IMR-90 (cell line): ENCODE measurements around the gene SLC39A11. TPM values are rescaled to one million over a fixed set of nuclear protein-coding genes. Genes with fewer than 3 reads are reported as not detected.

Source experiments
- ATAC-seq: fragments of 200-7000 bp; cut with Tn5 transposase; 2 replicates; pipeline ENCODE4 v1.9.1; 2020; ENCODE audit warnings: low read depth, mild to moderate bottlenecking, moderate library complexity
- BruUV-seq: library from RNA; stranded (reverse); fragments of 400-500 nt; replicated peaks from 2 replicates; lab custom pipeline; 2021; lab: Mats Ljungman, UMichigan
- CTCF ChIA-PET: fragments of 300-600 bp; formaldehyde crosslinking; extraction: SDS; loops from one replicate; lab custom pipeline; 2021; ENCODE audit warnings: antibody characterized with exemption; lab: Yijun Ruan, JAX
- POLR2A ChIA-PET: fragments of 300-600 bp; sonication (Branson Sonifier 250); formaldehyde crosslinking; loops from one replicate; lab custom pipeline; 2022; ENCODE audit warnings: antibody characterized with exemption; ENCODE audit not compliant: unreplicated experiment; lab: Charles Lee
- DNase-seq: peaks from one replicate; pipeline ENCODE4 v3.0.0; 2013
- H2AFZ ChIP-seq: replicated peaks from 2 replicates; pipeline ENCODE3; 2013; ENCODE audit warnings: low read length, mild to moderate bottlenecking; ENCODE audit not compliant: poor library complexity
- H2AK5ac ChIP-seq: 2 replicates; pipeline ENCODE4 v1.6.1; 2013; ENCODE audit warnings: low read depth, low read length, inconsistent platforms
- H2AK9ac ChIP-seq: replicated peaks from 2 replicates; pipeline ENCODE3; 2013; ENCODE audit warnings: mild to moderate bottlenecking, low read depth, low read length, moderate library complexity; ENCODE audit not compliant: poor library complexity
- H2BK120ac ChIP-seq: 2 replicates; pipeline ENCODE4 v1.6.1; 2013; ENCODE audit warnings: low read depth, low read length, inconsistent platforms
- H2BK15ac ChIP-seq: 3 replicates; pipeline ENCODE4 v1.6.1; 2013; ENCODE audit warnings: low read depth, low read length, inconsistent platforms
- H2BK20ac ChIP-seq: 2 replicates; pipeline ENCODE4 v1.6.1; 2013; ENCODE audit warnings: low read depth, mild to moderate bottlenecking, inconsistent platforms, low read length, moderate library complexity
- H2BK5ac ChIP-seq: 2 replicates; pipeline ENCODE4 v1.6.1; 2013; ENCODE audit warnings: mild to moderate bottlenecking, low read depth, low read length, inconsistent platforms; ENCODE audit not compliant: poor library complexity, severe bottlenecking
- H3K14ac ChIP-seq: replicated peaks from 2 replicates; pipeline ENCODE4 v1.6.1; 2013; ENCODE audit warnings: low read depth, low read length, inconsistent platforms
- H3K18ac ChIP-seq: 2 replicates; pipeline ENCODE4 v1.6.1; 2013; ENCODE audit warnings: low read depth, low read length, control low read depth
- H3K23ac ChIP-seq: 2 replicates; pipeline ENCODE4 v1.6.1; 2013; ENCODE audit warnings: low read depth, low read length, inconsistent platforms
- H3K27ac ChIP-seq: 2 replicates; pipeline ENCODE4 v1.5.1; 2013; ENCODE audit warnings: mild to moderate bottlenecking, control low read depth, low read length; ENCODE audit not compliant: insufficient read depth
- H3K27me3 ChIP-seq: 2 replicates; pipeline ENCODE4 v1.6.1; 2013; ENCODE audit warnings: low read length; ENCODE audit not compliant: control insufficient read depth, insufficient read depth
- H3K36me3 ChIP-seq: 2 replicates; pipeline ENCODE4 v1.6.1; 2013; ENCODE audit warnings: low read length, mixed read lengths; ENCODE audit not compliant: control insufficient read depth, insufficient read depth
- H3K4ac ChIP-seq: 2 replicates; pipeline ENCODE4 v1.6.1; 2013; ENCODE audit warnings: low read depth, low read length, inconsistent platforms
- H3K4me1 ChIP-seq: 2 replicates; pipeline ENCODE4 v1.6.1; 2013; ENCODE audit warnings: low read length, mixed read lengths; ENCODE audit not compliant: control insufficient read depth, insufficient read depth
- H3K4me2 ChIP-seq: 2 replicates; pipeline ENCODE4 v1.6.1; 2013; ENCODE audit warnings: low read depth, mild to moderate bottlenecking, control low read depth, low read length, moderate library complexity
- H3K4me3 ChIP-seq: 2 replicates; pipeline ENCODE4 v1.5.1; 2013; ENCODE audit warnings: low read depth, mild to moderate bottlenecking, control low read depth, low read length, moderate library complexity; ENCODE audit not compliant: insufficient read depth
- H3K56ac ChIP-seq: 2 replicates; pipeline ENCODE4 v1.6.1; 2013; ENCODE audit warnings: low read length, inconsistent platforms; ENCODE audit not compliant: insufficient read depth; ENCODE audit errors: extremely low read depth
- H3K79me1 ChIP-seq, 2 experiments: 2 replicates each; pipeline ENCODE4 v1.6.1; 2013; ENCODE audit warnings: low read length in 2 of 2, inconsistent platforms in 1 of 2, low read depth in 1 of 2
- H3K9ac ChIP-seq: 2 replicates; pipeline ENCODE4 v1.6.1; 2013; ENCODE audit warnings: low read depth, low read length, control low read depth
- H3K9me1 ChIP-seq: 2 replicates; pipeline ENCODE4 v1.6.1; 2013; ENCODE audit warnings: low read length, inconsistent platforms; ENCODE audit not compliant: insufficient read depth
- H3K9me3 ChIP-seq: 2 replicates; pipeline ENCODE4 v1.6.1; 2013; ENCODE audit warnings: low read length; ENCODE audit not compliant: control insufficient read depth, insufficient read depth
- H4K20me1 ChIP-seq: 2 replicates; pipeline ENCODE4 v1.6.1; 2013; ENCODE audit warnings: low read length, inconsistent platforms; ENCODE audit not compliant: insufficient read depth
- H4K5ac ChIP-seq: 2 replicates; pipeline ENCODE4 v1.6.1; 2013; ENCODE audit warnings: mild to moderate bottlenecking, low read depth, low read length, control low read depth
- H4K8ac ChIP-seq, 2 experiments: 2 replicates each; pipeline ENCODE4 v1.6.1; 2013; ENCODE audit warnings: low read depth in 2 of 2, low read length in 2 of 2, control low read depth in 1 of 2, inconsistent platforms in 1 of 2
- H4K91ac ChIP-seq: 2 replicates; pipeline ENCODE4 v1.6.1; 2013; ENCODE audit warnings: low read depth, low read length, inconsistent platforms; ENCODE audit not compliant: insufficient read depth
- BHLHE40 ChIP-seq: fragments of 150-350 bp; IDR thresholded peaks from 2 replicates; pipeline ENCODE4 v1.6.1; 2016; ENCODE audit warnings: mild to moderate bottlenecking, low read depth, low read length
- CEBPB ChIP-seq: IDR thresholded peaks from 2 replicates; pipeline ENCODE4 v1.6.1; 2012; ENCODE audit warnings: low read depth, low read length, improper control_type of control experiment
- CTCF ChIP-seq: conservative IDR thresholded peaks from 2 replicates; pipeline ENCODE4 v1.5.1; 2012; ENCODE audit warnings: mild to moderate bottlenecking, low read depth, low read length, improper control_type of control experiment
- ELK1 ChIP-seq: fragments of 150-350 bp; IDR thresholded peaks from 2 replicates; pipeline ENCODE4 v1.6.1; 2016; ENCODE audit warnings: low read depth, mild to moderate bottlenecking, low read length, moderate library complexity, borderline replicate concordance
- FOS ChIP-seq: fragments of 150-350 bp; IDR thresholded peaks from 2 replicates; pipeline ENCODE4 v1.6.1; 2016; ENCODE audit warnings: low read depth, low read length
- MAFK ChIP-seq: IDR thresholded peaks from 2 replicates; pipeline ENCODE4 v1.6.1; 2012; ENCODE audit warnings: low read depth, low read length, improper control_type of control experiment
- MAZ ChIP-seq: IDR thresholded peaks from 2 replicates; pipeline ENCODE4 v1.6.1; 2012; ENCODE audit warnings: low read depth, mild to moderate bottlenecking, low read length, improper control_type of control experiment, moderate library complexity, borderline replicate concordance
- MXI1 ChIP-seq: IDR thresholded peaks from 2 replicates; pipeline ENCODE4 v1.6.1; 2012; ENCODE audit warnings: low read depth, mild to moderate bottlenecking, low read length, moderate library complexity, borderline replicate concordance
- NFE2L2 ChIP-seq: fragments of 150-350 bp; IDR thresholded peaks from 2 replicates; pipeline ENCODE4 v1.6.1; 2016; ENCODE audit warnings: low read depth, mild to moderate bottlenecking, low read length
- POLR2A ChIP-seq: IDR thresholded peaks from 2 replicates; pipeline ENCODE4 v1.6.1; 2012; ENCODE audit warnings: mild to moderate bottlenecking, low read depth, low read length
- RAD21 ChIP-seq: IDR thresholded peaks from 2 replicates; pipeline ENCODE4 v1.6.1; 2012; ENCODE audit warnings: low read length, improper control_type of control experiment
- RCOR1 ChIP-seq: IDR thresholded peaks from 2 replicates; pipeline ENCODE4 v1.6.1; 2012; ENCODE audit warnings: mild to moderate bottlenecking, low read length, improper control_type of control experiment; ENCODE audit not compliant: insufficient replicate concordance
- RFX5 ChIP-seq: IDR thresholded peaks from 2 replicates; pipeline ENCODE4 v1.8.0; 2012; ENCODE audit warnings: low read depth, mild to moderate bottlenecking, low read length, moderate library complexity
- SMC3 ChIP-seq: fragments of 150-350 bp; IDR thresholded peaks from 2 replicates; pipeline ENCODE4 v1.6.1; 2016; ENCODE audit warnings: low read depth, mild to moderate bottlenecking, antibody characterized with exemption, low read length, moderate library complexity
- USF2 ChIP-seq: fragments of 150-350 bp; IDR thresholded peaks from 2 replicates; pipeline ENCODE4 v1.6.1; 2017; ENCODE audit warnings: mild to moderate bottlenecking, antibody characterized with exemption, low read length, low read depth
- WGBS, 2 experiments: methylation state at CpG; one replicate each; pipeline versions ENCODE4 v1.1.5 to v1.1.7; 2013; ENCODE audit warnings: missing lambda C conversion rate in 2 of 2; ENCODE audit not compliant: insufficient read length in 1 of 2; ENCODE audit errors: extremely low coverage in 2 of 2; 5-methylcytosine and 5-hydroxymethylcytosine counted together
- dilution Hi-C: fragments of 300-500 bp; cut with HindIII; formaldehyde crosslinking; loops from one replicate; pipeline ENCODE4 v1.14.3; 2018; ENCODE audit warnings: low sequenced_read_pairs; ENCODE audit not compliant: unreplicated experiment
- in situ Hi-C: fragments of 300-500 bp; cut with MboI; formaldehyde crosslinking; loops from 3 replicates; pipeline ENCODE4 v1.14.3; 2019; ENCODE audit warnings: low sequenced_read_pairs, inconsistent platforms, mixed read lengths
- intact Hi-C: fragments of 100-400 bp; cut with micrococcal nuclease; formaldehyde crosslinking; loops from 2 replicates; pipeline ENCODE4 v1.10.0; 2022
- polyA plus RNA-seq, 3 experiments: library from polyadenylated mRNA; depleted of rRNA; stranded (reverse); fragments of >200 nt; gene quantifications; 2 replicates each; pipeline ENCODE4 v1.2.3, GENCODE V29; 2012; ENCODE audit warnings: low replicate concordance in 1 of 3
- total RNA-seq: library from RNA; depleted of rRNA; stranded (reverse); fragments of >200 nt; gene quantifications from 2 replicates; pipeline ENCODE4 v1.2.3, GENCODE V29; 2012

The SLC39A11 gene
- total and polyA plus RNA-seq, 2 of the 4 experiments (the other 2 are of a cell fraction): 8.8 to 14.3 TPM

- Histone ChIP-seq H2BK20ac (no peak overlapping the region), H2BK5ac (no peak overlapping the region), H2AK9ac (no peak overlapping the region), H3K18ac (no peak overlapping the region), H3K4me3 (no peak overlapping the region), H3K9ac (no peak overlapping the region), H3K9me3 (peaks cover 15% of the 10 kb centered on the region), H3K14ac (no peak overlapping the region), H3K4me2 (no peak overlapping the region), H3K36me3 (peaks cover 5% of the 10 kb centered on the region; the same call in 1 of the 2 replicates), H4K5ac (no peak overlapping the region), H3K4me1 (no peaks in the 10 kb centered on the region), H2AK5ac (no peak overlapping the region), H3K9me1 (no peaks in the 10 kb centered on the region), H4K8ac (no peak overlapping the region), H4K91ac (no peak overlapping the region), H2BK15ac (no peak overlapping the region), H3K4ac (no peak overlapping the region), H2BK120ac (no peak overlapping the region), H3K27ac (no peak overlapping the region), H4K20me1 (no peaks in the 10 kb centered on the region), H3K27me3 (no peaks in the 10 kb centered on the region), H2AFZ (no peak overlapping the region), H3K56ac (no peak overlapping the region), H3K79me1 (no peaks in the 10 kb centered on the region), H3K23ac (no peak overlapping the region)
- CTCF ChIA-PET: no interaction called here
- in situ Hi-C loops: no loop called here
- TF ChIP-seq RAD21: no peak
- TF ChIP-seq FOS: no peak
- no peak for TF ChIP-seq RFX5
- no peak for TF ChIP-seq USF2
- TF ChIP-seq MAZ: no peak
- TF ChIP-seq SMC3: no peak
- TF ChIP-seq MAFK: no peak
- TF ChIP-seq MXI1: no peak
- no peak for TF ChIP-seq BHLHE40
- TF ChIP-seq CTCF: no peak
- TF ChIP-seq POLR2A: no peak
- no peak for TF ChIP-seq ELK1
- TF ChIP-seq NFE2L2: no peak
- no peak for TF ChIP-seq CEBPB
- no peak for TF ChIP-seq RCOR1
- dilution Hi-C loops: no loop called here
- 83% methylated on average over 1 of the region's 5 CpGs; no CpG with 5 or more reads in 1 of the 2 experiments for WGBS, 2 experiments
- ATAC-seq (no peak), DNase-seq (no peak)
- no TSS peak for BruUV-seq
- intact Hi-C loops: no loop called here
- POLR2A ChIA-PET: no interaction called here
Measured at GRCh38 chr17:72875361-72875760, 217.1 kb downstream of the SLC39A11 start.
